ENCODE measurements around the gene PPP1R8. TPM values are rescaled to one million over a fixed set of nuclear protein-coding genes. Genes with fewer than 3 reads are reported as not detected.

Gene PPP1R8
- total and polyA plus RNA-seq, 8 donors = 0.58 to 40.0 (median 22.3) TPM

Small RNA genes lying within 50 kb of the gene (small RNA-seq; reads per million reads assigned to genes)
- 0 reads per million in 4 donors for gene RNU6-1245P
- gene SCARNA1 = 25.0 to 67.1 (median 58.0) reads per million in 4 donors

Other genes with a start within 250 kb of the PPP1R8 start
- 10 to 100 TPM; 10.8 to 95.0 (median 35.1) TPM for gene AHDC1, start 226.6 kb upstream of the PPP1R8 start, total RNA-seq
- gene AHDC1, start 226.6 kb upstream of the PPP1R8 start, polyA plus RNA-seq = 10 to 100 TPM in 1 of 3 donors, 1 to 10 TPM in 2; 5.8 to 10.3 (median 8.3) TPM
- gene FGR, start 195.6 kb upstream of the PPP1R8 start, total RNA-seq = 1 to 10 TPM in 3 of 5 donors, not detected in 2; 6.7 to 8.8 (median 7.0) TPM
- 1 to 10 TPM; 3.1 to 9.9 (median 4.6) TPM for gene FGR, start 195.6 kb upstream of the PPP1R8 start, polyA plus RNA-seq
- 10 to 100 TPM in 3 of 5 donors, 1 to 10 TPM in 1, not detected in 1; 6.1 to 65.2 (median 34.3) TPM for gene IFI6, start 158.6 kb upstream of the PPP1R8 start, total RNA-seq
- gene IFI6, start 158.6 kb upstream of the PPP1R8 start, polyA plus RNA-seq = 10 to 100 TPM; 13.4 to 95.2 (median 40.0) TPM
- gene FAM76A, start 104.8 kb upstream of the PPP1R8 start, total RNA-seq = 100 to 1,000 TPM in 1 of 5 donors, 10 to 100 TPM in 4; 11.2 to 125 (median 18.5) TPM
- gene FAM76A, start 104.8 kb upstream of the PPP1R8 start, polyA plus RNA-seq = 1 to 10 TPM; 3.7 to 7.8 (median 4.0) TPM
- gene STX12, start 57.6 kb upstream of the PPP1R8 start, total RNA-seq = 100 to 1,000 TPM in 2 of 5 donors, 10 to 100 TPM in 3; 10.7 to 312 (median 94.2) TPM
- 100 to 1,000 TPM in 1 of 3 donors, 10 to 100 TPM in 2; 22.2 to 117 (median 84.2) TPM for gene STX12, start 57.6 kb upstream of the PPP1R8 start, polyA plus RNA-seq
- gene THEMIS2, start 41.8 kb downstream of the PPP1R8 start, total RNA-seq = 10 to 100 TPM in 3 of 5 donors, 1 to 10 TPM in 2; 5.3 to 44.0 (median 17.6) TPM
- 10 to 100 TPM in 2 of 3 donors, 1 to 10 TPM in 1; 9.8 to 18.2 (median 15.6) TPM for gene THEMIS2, start 41.8 kb downstream of the PPP1R8 start, polyA plus RNA-seq
- gene RPA2, start 83.8 kb downstream of the PPP1R8 start, total RNA-seq = 10 to 100 TPM in 2 of 5 donors, 1 to 10 TPM in 2, under 1 TPM in 1; 0.58 to 44.4 (median 4.0) TPM
- 10 to 100 TPM; 21.9 to 37.6 (median 29.1) TPM for gene RPA2, start 83.8 kb downstream of the PPP1R8 start, polyA plus RNA-seq
- 10 to 100 TPM in 2 of 5 donors, 1 to 10 TPM in 1, under 1 TPM in 1, not detected in 1; 0.89 to 73.6 (median 12.7) TPM for gene SMPDL3B, start 104.2 kb downstream of the PPP1R8 start, total RNA-seq
- gene SMPDL3B, start 104.2 kb downstream of the PPP1R8 start, polyA plus RNA-seq = 10 to 100 TPM in 1 of 3 donors, 1 to 10 TPM in 2; 2.9 to 17.9 (median 8.0) TPM
- gene XKR8, start 129.2 kb downstream of the PPP1R8 start, total RNA-seq = 10 to 100 TPM in 2 of 5 donors, 1 to 10 TPM in 2, under 1 TPM in 1; 0.58 to 33.9 (median 4.9) TPM
- 1 to 10 TPM; 5.2 to 5.7 (median 5.3) TPM for gene XKR8, start 129.2 kb downstream of the PPP1R8 start, polyA plus RNA-seq

Data from stomach (tissue), 8 donors.